NCI-H82 (cell line): Measurements from ENCODE around the gene LIPA.
A peak's percentile ranks its signal among the peaks of the same experiment; 100 is the strongest.
"Not testable (repeated sequence)": the region's sequence is repeated elsewhere in the genome, so short reads cannot be mapped to it uniquely, and the experiment has no call there.

Experiments
- DNase-seq: peaks from one replicate; lab custom pipeline; 2025; lab: John Stamatoyannopoulos, UW

Gene LIPA

DNA sequence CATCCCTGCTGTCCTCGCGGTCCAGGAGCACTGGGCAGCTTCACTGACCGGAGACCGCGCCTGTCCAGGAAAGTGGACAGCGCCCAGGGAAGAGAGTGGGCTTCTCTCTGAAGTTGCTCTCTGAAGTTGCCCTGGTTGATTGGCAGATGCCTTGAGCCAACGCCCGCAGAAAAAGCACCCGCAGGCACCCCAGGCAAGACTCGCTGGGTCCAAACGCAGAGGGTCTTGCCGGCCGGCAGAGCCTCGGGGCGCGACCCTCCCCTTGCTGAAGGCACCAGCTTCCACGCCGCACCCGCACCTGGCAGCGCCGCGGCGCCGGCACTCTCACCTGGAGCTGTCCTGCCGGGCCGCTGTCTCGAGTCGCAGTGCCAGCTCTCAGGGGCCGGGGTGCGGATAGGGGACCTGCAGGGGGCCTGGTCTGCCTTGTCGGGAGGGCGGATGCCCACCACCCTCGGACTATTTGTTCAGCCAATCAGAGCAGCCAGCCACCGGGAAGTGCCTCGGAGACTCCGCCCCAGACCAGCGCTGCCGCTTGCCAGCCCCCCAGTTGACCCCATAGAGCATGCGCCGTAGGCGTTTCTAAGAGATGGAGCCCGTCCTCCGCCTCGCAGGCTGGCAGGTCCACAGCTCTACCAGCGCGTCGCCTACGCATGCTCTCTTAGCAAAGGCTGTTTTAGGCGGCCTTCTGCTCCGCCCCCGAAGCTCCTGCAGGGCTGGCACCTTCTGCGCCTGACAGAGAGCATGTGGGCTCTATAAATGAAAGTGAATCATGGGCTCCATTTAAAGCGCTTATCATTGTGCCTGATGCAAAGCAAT is at the start of gene LIPA:
Gene LIPA (minus strand): TSS at position 367 of the 816 bp plus-strand sequence. CDS start 4,127 bp downstream, outside the sequence.
- DNase-seq: peak; percentile 96

DNA sequence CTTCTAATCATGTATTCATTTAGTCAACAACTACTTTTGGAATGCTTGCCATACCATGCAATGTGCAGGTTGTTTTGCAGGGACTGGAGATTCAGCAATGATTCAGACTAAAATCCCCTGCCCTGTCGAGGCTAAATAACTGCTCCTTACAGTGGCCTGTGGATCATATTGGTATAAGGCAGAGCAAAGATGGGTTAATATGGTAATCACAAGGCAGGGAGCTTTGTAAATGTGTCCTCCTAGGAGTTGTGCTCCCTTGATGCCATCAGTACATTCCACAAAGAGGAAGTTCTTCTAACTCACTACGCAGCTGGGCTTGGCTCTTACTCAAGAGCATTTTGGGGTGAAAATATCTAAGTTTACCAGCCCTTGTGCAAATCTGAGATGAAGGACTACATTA is 49.7 kb upstream of the LIPA start:
- no peak for DNase-seq

DNA sequence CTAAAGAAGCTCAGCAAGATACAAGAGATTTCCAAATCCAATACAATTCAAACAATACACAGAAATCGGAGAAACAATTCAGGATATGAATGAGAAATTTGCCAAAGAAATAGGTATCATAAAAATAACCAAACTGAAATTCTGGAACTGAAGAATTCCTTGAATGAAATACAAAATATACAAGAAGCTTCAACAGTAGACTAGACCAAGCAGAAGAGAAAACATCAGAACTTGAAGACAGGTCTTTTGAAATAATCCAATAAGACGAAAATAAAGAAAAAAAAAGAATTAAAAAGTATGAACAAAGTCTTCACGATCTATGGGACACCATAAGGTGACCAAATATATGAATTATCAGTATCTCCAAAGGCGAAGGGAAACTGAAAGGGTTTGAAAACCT is 47.5 kb upstream of the LIPA start:
- DNase-seq: no peak

DNA sequence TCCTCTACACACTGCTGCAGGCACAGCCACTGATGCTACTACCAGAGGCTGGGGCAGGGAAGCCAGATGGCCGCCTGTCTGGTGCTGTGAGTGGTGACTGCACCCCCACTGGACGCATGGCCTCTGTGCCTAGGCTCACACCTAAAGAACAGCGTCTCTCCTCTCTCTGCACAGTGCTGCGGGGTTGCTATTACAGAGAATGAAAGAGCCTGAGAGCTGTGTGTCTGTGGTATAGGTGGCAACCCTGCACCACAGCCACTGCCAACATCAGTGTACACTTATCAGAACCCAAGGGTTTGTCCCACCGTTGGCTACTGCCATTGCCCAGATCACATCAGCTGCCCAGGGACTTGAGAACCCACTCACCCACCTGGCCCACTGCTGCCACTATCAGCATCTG is 46.2 kb upstream of the LIPA start:
- DNase-seq: no peak

DNA sequence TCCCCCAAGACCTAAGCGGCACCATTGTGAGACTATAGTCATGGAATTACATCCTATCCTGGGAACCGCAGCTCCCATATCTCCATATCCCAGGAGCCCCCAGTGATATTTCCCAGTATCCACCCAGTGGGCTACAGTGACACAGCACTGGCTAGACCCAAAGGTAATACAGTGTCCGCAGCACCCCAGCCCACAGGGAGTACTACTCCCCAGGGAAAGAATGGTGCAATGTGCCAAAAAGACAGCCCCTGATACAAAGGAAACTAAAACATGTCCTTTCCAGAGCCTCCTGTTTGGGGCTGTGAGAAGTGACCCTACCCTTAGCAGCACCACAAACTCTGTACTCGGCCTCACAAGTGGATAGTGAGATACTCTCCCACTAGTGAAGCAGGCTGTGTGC is 45.8 kb upstream of the LIPA start:
- DNase-seq: no peak

DNA sequence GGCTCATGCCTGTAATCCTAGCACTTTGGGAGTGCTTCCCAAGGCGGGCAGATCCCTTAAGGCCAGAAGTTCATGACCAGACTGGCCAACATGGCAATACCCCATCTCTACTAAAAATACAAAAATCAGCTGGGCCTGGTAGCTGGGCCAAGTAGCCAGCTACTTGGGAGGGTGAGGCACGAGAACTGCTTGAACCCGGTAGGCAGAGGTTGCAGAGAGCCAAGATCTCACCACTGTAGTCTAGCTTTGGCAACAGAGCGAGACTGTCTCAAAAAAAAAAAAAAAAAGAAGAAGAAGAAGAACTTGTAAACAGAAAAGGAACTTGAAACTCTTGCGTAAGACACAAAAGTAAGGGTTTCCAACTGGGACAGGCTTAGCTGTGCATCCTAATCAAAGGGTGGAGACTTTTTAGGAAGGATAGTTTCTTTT is 44.7 kb upstream of the LIPA start:
- no peak for DNase-seq

DNA sequence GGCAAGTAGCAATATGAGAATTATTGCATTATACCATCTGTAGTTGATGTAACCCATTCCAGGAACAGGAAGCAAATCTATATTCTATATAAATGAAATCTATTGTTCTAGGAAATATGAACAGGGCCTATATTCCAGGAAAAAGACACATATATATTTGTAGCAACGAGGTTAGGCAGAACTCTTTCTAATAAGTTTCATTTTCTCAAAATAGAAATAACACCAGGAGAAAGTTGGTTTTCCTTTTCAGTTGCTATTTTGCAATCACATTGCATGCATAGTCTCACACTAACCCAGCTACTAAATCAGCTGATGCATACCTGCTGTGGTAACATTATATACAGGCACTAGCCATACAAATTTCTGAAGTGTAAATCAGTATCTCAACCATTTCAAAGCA is 44.0 kb upstream of the LIPA start:
- no peak for DNase-seq

DNA sequence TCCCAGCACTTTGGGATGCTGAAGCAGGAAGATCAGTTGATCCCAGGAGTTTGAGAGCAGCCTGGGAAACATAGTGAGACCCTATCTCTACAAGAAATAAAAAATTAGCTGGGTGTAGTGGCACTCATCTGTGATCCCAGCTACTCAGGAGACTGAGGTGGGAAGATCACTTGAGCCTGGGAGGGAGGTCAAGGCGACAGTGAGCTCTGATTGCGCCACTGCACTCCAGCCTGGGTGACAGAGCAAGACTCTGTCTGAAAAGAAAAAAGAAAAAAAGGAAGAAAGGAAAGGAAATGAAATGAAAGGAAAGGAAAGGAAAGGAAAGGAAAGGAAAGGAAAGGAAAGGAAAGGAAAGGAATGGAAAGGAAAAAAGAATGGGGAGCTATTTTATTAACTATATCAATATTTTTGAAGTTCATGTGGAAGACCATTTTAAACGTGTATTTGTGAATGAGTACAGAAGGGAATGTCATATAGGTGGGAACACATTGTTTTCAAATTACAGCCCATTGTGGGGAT is 43.2 kb upstream of the LIPA start:
- DNase-seq: no peak

DNA sequence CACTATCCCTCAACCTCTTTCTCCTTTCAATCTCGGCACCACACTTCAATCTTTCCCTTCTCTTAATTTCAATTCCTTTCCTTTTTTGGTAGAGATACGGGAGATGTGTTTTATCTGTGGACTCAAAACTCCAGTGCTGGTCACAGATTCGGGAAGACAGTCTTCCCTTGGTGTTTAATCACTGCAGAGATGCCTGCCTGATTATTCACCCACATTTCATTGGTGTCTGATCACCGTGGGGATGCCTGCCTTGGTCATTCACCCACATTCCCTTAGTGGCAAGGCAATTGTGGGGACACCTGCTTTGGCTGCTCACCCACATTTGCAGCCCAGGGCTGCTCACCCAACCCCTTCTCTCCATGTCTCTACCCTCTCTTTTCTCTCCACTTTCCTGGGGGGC is 33.7 kb upstream of the LIPA start:
- DNase-seq: not testable (repeated sequence)

DNA sequence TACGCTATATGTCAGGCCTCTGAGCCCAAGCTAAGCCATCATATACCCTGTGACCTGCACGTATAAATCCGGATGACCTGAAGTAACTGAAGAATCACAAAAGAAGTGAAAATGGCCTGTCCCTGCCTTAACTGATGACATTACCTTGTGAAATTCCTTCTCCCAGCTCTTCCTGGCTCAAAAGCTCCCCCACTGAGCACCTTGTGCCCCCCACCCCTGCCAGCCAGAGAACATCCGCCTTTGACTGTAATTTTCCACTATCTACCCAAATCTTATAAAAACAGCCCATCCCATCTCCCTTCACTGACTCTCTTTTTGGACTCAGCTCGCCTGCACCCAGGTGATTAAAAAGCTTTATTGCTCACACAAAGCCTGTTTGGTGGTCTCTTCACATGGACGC is 33.1 kb upstream of the LIPA start:
- DNase-seq: not testable (repeated sequence)

DNA sequence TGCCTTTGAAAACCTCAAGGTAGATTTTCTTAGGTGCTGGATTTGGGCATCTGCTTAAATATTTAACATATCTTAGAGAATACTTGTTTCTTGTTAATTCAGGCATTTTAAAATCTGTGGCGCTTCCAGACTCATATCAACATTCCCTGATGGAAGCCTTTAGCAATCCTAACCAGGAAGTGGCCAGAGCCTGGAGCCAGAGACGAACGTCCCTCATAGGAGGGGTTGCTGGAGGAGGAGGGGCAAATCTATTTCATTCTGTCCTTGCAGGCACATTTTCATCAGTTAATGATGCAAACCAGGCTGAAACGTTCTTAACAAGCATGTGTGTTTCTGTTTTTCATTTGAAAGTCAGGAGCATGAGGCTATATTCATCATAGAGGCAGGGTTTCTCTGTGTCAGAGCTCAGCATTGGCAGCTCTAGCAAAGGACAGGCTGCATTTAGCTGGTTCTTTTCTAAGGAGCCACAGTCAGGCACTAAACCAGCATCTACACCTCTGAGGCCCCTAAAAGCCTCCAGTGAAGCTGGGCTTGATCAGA is 32.4 kb upstream of the LIPA start:
- peak; percentile 1 for DNase-seq

DNA sequence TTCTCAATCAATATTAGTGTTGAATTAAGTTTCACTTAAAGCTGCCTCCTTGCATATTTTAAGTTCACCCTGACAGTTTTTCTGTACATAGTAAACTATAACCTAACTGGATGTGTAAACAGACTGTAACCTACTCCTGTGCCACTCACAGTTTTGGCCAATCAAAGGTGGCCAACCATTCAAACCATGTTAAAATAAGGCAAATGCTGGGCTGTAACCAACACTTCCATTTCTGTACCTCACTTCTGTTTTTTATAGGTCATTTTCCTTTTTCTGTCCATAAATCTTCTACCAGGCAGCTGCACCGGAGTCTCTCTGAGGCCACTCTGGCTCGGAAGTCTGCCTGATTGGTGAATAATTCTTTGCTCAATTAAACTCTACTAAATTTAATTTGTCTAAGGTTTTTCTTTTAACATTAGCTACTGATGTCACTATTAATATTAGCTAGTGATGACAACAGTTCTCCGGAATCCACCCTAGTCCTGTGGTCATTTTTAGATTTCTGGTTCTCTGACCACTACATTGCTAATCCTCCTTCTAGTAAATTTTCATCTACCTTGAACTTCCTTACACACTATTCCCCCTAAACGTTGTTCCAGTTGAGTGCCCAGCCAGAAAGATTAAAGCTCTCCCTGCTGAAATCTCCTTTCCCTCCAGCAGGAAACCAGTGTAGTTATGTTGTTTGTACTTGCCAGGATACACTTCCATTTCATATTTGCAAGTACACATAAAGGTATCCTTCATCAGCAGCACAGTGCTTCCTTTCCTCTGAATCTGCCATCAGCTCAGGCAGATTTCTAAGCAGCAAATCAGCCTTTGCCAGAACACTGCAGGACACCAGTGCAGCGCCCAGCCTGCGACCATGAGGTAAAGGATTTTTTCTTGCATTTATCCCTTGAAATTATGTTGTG is 31.7 kb upstream of the LIPA start:
- peak; percentile 1 for DNase-seq

DNA sequence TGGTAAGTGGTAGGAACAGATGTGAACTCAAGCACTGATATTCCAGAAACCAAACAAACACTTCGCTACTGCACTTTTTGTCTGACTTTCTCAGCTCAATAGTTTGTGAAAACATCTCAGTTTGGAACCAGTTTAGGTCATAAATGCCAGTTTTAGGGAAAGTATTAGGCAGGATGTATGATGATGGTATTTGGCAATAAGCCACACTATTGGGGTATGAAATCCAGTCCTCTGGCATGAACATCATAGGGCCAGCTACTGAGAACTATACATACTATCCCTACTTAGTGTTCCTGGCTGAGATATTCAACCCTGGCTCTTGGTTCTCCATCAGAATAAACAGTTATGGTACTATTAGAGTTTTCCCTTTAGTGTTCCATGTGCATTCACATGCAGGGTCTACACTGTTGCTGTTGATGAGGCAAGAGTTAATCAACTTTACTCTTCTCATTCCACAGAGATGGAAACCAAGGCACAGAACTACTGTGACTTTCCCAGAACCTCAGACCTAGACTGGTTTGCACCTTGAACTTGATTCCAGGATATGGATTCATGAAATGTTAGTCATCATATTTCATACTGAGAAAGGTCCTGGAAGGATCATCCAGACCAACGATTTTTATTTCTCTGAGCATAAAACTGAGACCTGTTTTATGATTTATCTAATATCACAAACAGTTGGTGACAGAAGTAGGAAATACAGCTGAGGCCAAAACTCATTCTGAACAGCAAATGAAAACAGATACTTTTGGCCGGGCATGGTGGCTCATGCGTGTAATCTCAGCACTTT is 30.2 kb upstream of the LIPA start:
- no peak for DNase-seq

DNA sequence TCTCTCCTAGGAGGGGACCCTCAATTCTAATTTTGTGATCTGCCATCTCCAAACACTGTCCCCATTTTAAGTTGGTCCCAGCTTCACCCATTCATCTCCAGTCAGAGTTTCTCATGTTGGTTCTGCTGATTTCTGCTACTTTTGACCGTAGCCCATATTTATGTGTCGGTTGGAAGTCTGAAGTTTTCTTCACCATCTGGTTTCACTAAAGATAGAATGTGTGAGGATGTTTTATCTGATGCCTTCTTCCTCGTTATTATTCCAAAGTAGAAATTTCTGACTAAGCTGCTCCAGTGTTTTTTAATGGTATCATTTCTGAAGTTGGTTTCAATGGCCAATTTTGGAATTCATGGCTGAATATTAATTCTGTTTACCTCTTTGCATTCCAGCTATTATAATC is 28.9 kb upstream of the LIPA start:
- DNase-seq: no peak

DNA sequence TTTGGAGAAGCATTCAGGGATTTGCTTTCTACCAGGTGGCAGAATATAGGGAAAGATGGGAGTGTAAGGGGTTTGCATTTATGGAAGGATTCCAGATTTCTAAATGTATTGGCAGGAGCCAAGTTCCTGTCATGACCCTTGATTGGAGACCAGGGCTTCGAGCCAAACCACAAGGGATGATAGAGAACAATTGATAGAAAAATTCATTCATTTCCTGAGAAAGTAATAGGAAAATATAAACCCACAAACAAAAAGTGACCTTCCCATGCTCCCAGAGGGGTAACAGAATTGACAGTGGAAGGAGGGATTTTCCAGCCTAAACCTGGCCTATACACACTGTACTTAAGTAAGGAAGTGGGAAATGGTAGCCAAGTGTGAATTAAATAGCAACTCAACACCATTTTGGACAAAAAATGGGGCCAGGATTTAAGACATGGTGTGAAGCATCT is 27.9 kb upstream of the LIPA start:
- no peak for DNase-seq

DNA sequence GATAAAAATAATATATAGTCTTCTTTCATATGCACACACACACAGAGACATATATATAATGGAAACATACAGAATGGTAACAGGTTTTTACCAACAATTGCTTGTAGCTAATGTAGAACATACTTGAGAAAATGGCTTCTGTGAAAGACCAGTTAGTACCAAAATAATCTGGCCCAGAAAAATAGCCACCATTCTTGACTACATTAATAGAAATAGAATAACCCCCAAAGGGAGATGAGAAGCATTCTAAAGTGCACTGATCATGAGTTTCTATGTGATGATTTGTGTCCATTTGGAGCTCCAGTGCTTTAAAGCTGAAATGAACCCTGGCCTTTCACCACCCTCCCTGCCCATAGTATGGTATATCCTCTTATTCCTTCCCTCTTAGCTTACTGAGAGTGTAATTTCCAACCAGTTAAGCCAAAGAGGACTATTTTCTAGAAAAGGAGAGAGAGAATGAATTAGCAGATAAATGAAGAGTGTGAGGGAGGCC is 27.4 kb upstream of the LIPA start:
- DNase-seq: no peak

DNA sequence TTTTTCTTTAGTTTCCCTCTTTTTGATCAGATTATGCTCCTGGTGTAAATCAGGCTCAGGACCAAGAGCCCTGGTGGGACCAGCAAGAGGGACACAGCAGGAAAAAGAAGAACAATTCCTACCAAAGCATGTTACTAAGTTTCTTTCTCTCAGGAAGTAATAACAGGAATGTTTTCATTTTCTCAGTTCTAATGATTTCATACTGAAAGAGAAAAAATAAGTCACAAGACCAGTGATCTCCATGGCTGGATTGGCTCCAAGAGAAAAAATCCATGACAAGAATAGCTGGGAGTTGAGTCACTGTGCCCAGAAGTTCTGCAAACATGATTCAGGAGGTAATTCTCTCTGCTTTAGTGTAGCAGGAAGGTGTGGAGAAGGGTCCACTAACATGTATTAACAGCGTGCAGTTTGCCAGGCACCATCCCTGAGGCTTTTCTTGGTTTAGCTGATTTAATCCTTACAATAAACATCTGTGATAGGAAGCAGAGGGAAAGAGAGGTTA is 26.5 kb upstream of the LIPA start:
- peak; percentile 70 for DNase-seq

DNA sequence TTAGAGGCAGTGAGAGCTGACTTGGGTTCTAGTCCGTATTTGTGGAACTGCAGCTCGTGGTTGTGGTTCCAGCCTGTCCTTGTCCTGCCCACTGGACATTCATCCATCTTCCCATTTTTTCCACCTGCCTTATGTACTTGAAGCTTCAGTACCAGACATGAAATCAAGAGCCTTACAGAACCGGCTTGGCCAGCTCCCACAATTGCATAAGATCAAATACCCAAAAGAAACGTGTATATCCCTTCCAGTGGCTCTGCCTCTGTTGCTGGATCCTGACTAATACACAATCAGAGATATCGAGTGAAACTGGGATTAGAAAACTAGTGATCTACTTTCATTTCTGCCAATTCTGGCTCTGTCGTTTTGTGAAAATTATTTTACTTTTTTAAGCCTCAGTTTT is 23.8 kb upstream of the LIPA start:
- no peak for DNase-seq

DNA sequence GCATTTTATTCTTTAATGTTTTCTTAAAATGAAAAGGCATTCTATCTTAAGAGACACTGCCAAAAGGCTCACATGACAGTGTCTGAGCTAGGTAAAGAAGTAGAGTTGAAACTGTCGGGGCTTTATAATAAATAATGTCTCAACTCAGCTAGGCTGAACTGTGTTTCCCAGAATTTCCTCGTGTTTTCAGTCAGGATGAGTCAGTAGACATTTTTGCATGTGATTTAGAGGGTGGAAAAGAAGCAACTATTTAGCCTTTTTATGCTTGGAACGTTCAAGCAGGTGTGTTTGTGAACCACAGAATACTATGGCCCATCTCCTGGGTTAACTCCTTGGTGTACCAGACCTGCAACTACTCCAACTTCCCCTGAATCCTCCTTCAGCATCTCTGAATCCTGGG is 23.4 kb upstream of the LIPA start:
- no peak for DNase-seq

DNA sequence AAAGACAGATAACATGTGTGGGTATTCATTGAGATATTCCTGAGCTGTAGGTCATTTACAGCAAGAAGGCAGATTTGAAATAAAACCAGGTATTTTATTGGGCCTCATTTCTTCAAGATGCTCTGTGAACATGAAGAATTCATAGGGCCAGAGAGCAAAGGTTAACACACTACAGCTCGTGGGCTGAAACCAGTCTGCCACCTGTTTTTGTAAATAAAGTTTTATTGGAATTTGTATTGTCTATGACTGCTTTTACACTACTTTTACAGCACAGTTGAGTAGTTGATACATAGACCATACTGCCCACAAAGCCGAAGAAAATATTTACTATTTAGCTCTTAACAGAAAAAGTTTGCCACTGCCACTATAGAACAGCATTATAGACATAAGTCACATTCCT is 22.1 kb upstream of the LIPA start:
- DNase-seq: no peak

DNA sequence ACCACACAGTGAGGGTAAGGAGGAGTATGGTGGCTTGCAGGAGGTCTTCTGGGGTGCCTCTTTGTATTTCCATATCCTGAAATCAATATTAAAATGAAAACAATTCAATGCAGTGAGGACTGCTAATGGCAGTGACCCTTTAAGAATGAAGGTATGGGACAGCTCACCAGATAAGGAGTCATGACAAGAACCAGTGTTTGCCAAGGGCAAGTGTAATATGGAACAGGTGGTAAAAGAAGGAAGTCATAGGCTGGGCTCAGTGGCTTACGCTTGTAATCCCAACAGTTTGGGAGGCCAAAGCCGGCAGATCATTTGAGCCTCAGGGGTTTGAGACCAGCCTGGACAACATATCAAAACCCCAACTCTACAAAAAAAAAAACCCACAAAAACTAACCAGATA is 20.0 kb upstream of the LIPA start:
- no peak for DNase-seq
